H9 (cell line): Measurements from ENCODE around the gene PHF12. TPM values are rescaled to one million over a fixed set of nuclear protein-coding genes. Genes with fewer than 3 reads are reported as not detected.

Experiments
- DNase-seq: peaks from one replicate; pipeline ENCODE4 v3.0.0-alpha.2; 2017
- H2AFZ ChIP-seq: one replicate; pipeline ENCODE4 v1.6.1; 2013; ENCODE audit warnings: mild to moderate bottlenecking, low read length, control low read depth, moderate library complexity
- H2AK5ac ChIP-seq: 2 replicates; pipeline ENCODE4 v1.6.1; 2013; ENCODE audit warnings: low read length, control low read depth, mixed read lengths; ENCODE audit not compliant: insufficient read length
- H2BK120ac ChIP-seq: one replicate; pipeline ENCODE4 v1.6.1; 2013; ENCODE audit warnings: low read depth, mild to moderate bottlenecking, low read length, control low read depth, inconsistent platforms; ENCODE audit not compliant: poor library complexity, severe bottlenecking
- H2BK12ac ChIP-seq: 2 replicates; pipeline ENCODE4 v1.6.1; 2013; ENCODE audit warnings: low read length, control low read depth, mixed read lengths, low read depth; ENCODE audit not compliant: insufficient read length
- H2BK15ac ChIP-seq: 2 replicates; pipeline ENCODE4 v1.6.1; 2013; ENCODE audit warnings: low read depth, low read length, control low read depth
- H2BK20ac ChIP-seq: one replicate; pipeline ENCODE4 v1.6.1; 2013; ENCODE audit warnings: low read depth, mild to moderate bottlenecking, low read length, control low read depth, inconsistent platforms; ENCODE audit not compliant: poor library complexity, severe bottlenecking
- H2BK5ac ChIP-seq: 2 replicates; pipeline ENCODE4 v1.6.1; 2013; ENCODE audit warnings: low read length, control low read depth, mixed read lengths; ENCODE audit not compliant: insufficient read length
- H3K14ac ChIP-seq: 2 replicates; pipeline ENCODE4 v1.6.1; 2013; ENCODE audit warnings: low read length, control low read depth; ENCODE audit not compliant: insufficient read depth
- H3K18ac ChIP-seq: 2 replicates; pipeline ENCODE4 v1.6.1; 2013; ENCODE audit warnings: low read depth, mild to moderate bottlenecking, mixed read lengths, low read length, control low read depth; ENCODE audit not compliant: insufficient read length
- H3K23ac ChIP-seq: 2 replicates; pipeline ENCODE4 v1.6.1; 2013; ENCODE audit warnings: low read length, control low read depth, mixed read lengths, low read depth; ENCODE audit not compliant: insufficient read length
- H3K23me2 ChIP-seq: 2 replicates; pipeline ENCODE4 v1.6.1; 2013; ENCODE audit warnings: low read depth, mild to moderate bottlenecking, mixed read lengths, low read length, control low read depth; ENCODE audit not compliant: insufficient read length, poor library complexity, severe bottlenecking
- H3K27ac ChIP-seq: 2 replicates; pipeline ENCODE4 v1.5.1; 2013; ENCODE audit warnings: low read length, control low read depth, mixed read lengths, low read depth; ENCODE audit not compliant: insufficient read length
- H3K27me3 ChIP-seq: 2 replicates; pipeline ENCODE4 v1.6.1; 2013; ENCODE audit warnings: low read length, control low read depth, inconsistent platforms; ENCODE audit not compliant: insufficient read depth
- H3K4ac ChIP-seq: 2 replicates; pipeline ENCODE4 v1.6.1; 2013; ENCODE audit warnings: low read depth, mild to moderate bottlenecking, control low read depth, inconsistent platforms, low read length, moderate library complexity
- H3K4me1 ChIP-seq: 2 replicates; pipeline ENCODE4 v1.6.1; 2013; ENCODE audit warnings: low read length, control low read depth, inconsistent platforms; ENCODE audit not compliant: insufficient read depth
- H3K4me2 ChIP-seq: 2 replicates; pipeline ENCODE4 v1.6.1; 2013; ENCODE audit warnings: low read length, control low read depth, mixed read lengths; ENCODE audit not compliant: insufficient read length, insufficient read depth
- H3K56ac ChIP-seq: 2 replicates; pipeline ENCODE4 v1.6.1; 2013; ENCODE audit warnings: low read depth, mild to moderate bottlenecking, mixed read lengths, low read length, control low read depth; ENCODE audit not compliant: insufficient read length
- H3K79me1 ChIP-seq: 2 replicates; pipeline ENCODE4 v1.6.1; 2013; ENCODE audit warnings: low read depth, mild to moderate bottlenecking, moderate library complexity, low read length, control low read depth, inconsistent platforms; ENCODE audit not compliant: insufficient read depth, poor library complexity, severe bottlenecking
- H3K79me2 ChIP-seq: 2 replicates; pipeline ENCODE4 v1.6.1; 2013; ENCODE audit warnings: low read length, control low read depth, inconsistent platforms; ENCODE audit not compliant: insufficient read depth
- H3K9ac ChIP-seq: 2 replicates; pipeline ENCODE4 v1.6.1; 2013; ENCODE audit warnings: low read length, control low read depth, mixed read lengths; ENCODE audit not compliant: insufficient read length; ENCODE audit errors: extremely low read depth
- H3K9me3 ChIP-seq: one replicate; pipeline ENCODE4 v1.6.1; 2013; ENCODE audit warnings: low read depth, low read length, inconsistent platforms; ENCODE audit not compliant: control insufficient read depth
- H3T11ph ChIP-seq: one replicate; pipeline ENCODE4 v1.6.1; 2013; ENCODE audit warnings: mild to moderate bottlenecking, low read length, control low read depth, inconsistent platforms
- H4K20me1 ChIP-seq: one replicate; pipeline ENCODE4 v1.6.1; 2013; ENCODE audit not compliant: control insufficient read depth, insufficient read length, insufficient read depth
- H4K5ac ChIP-seq: 2 replicates; pipeline ENCODE4 v1.6.1; 2013; ENCODE audit warnings: low read depth, mild to moderate bottlenecking, mixed read lengths, low read length, control low read depth; ENCODE audit not compliant: insufficient read length
- H4K8ac ChIP-seq: replicated peaks from 2 replicates; pipeline ENCODE4 v1.6.1; 2013; ENCODE audit warnings: low read length, control low read depth, mixed read lengths, low read depth; ENCODE audit not compliant: insufficient read length
- H4K91ac ChIP-seq: 2 replicates; pipeline ENCODE4 v1.6.1; 2013; ENCODE audit warnings: low read depth, mild to moderate bottlenecking, moderate library complexity, mixed read lengths, low read length, control low read depth; ENCODE audit not compliant: insufficient read length
- H3K27ac Mint-ChIP-seq, 3 experiments: 2 replicates in 2 of 3; 3 replicates in 1 of 3; pipeline ENCODE4 v1.8.0; 2020 to 2021; ENCODE audit warnings: mixed read lengths in 3 of 3, mild to moderate bottlenecking in 1 of 3, moderate library complexity in 1 of 3
- H3K27me3 Mint-ChIP-seq: 2 replicates; pipeline ENCODE4 v1.8.0; 2021; ENCODE audit warnings: low read depth, mild to moderate bottlenecking, moderate library complexity, mixed read lengths
- H3K36me3 Mint-ChIP-seq, 3 experiments: 2 replicates in 2 of 3; 3 replicates in 1 of 3; pipeline ENCODE4 v1.8.0; 2020 to 2021; ENCODE audit warnings: low read depth in 3 of 3, mixed read lengths in 3 of 3; ENCODE audit not compliant: insufficient read depth in 1 of 3
- H3K4me1 Mint-ChIP-seq, 2 experiments: 2 replicates each; pipeline ENCODE4 v1.8.0; 2020; ENCODE audit warnings: mixed read lengths in 2 of 2
- H3K4me3 Mint-ChIP-seq, 2 experiments: 2 replicates in 1 of 2; 3 replicates in 1 of 2; pipeline ENCODE4 v1.8.0; 2020 to 2021; ENCODE audit warnings: mild to moderate bottlenecking in 2 of 2, mixed read lengths in 2 of 2, moderate library complexity in 1 of 2
- H3K9me3 Mint-ChIP-seq, 2 experiments: 2 replicates in 1 of 2; 3 replicates in 1 of 2; pipeline ENCODE4 v1.8.0; 2020; ENCODE audit warnings: mild to moderate bottlenecking in 2 of 2, mixed read lengths in 2 of 2, moderate library complexity in 1 of 2
- WGBS: extraction: QIAGEN DNeasy Blood & Tissue Kit; methylation state at CpG from one replicate; pipeline ENCODE4 v1.1.7; 2013; ENCODE audit warnings: missing lambda C conversion rate, low lambda C conversion rate, mixed read lengths; ENCODE audit not compliant: insufficient read length; ENCODE audit errors: extremely low coverage; 5-methylcytosine and 5-hydroxymethylcytosine counted together
- total RNA-seq: library from RNA; stranded (reverse); gene quantifications from 2 replicates; pipeline ENCODE4 v1.2.1, GENCODE V29; 2021
- TF ChIP-seq, protein P1 (sequence below): fragments of 200-600 bp; sonication (generic); conservative IDR thresholded peaks from 3 replicates; pipeline ENCODE4 v1.8.0; 2021; ENCODE audit warnings: antibody characterized with exemption, mild to moderate bottlenecking

Gene PHF12
- total RNA-seq, 1 experiment from 2014 or later, result 62.1 TPM

DNA sequence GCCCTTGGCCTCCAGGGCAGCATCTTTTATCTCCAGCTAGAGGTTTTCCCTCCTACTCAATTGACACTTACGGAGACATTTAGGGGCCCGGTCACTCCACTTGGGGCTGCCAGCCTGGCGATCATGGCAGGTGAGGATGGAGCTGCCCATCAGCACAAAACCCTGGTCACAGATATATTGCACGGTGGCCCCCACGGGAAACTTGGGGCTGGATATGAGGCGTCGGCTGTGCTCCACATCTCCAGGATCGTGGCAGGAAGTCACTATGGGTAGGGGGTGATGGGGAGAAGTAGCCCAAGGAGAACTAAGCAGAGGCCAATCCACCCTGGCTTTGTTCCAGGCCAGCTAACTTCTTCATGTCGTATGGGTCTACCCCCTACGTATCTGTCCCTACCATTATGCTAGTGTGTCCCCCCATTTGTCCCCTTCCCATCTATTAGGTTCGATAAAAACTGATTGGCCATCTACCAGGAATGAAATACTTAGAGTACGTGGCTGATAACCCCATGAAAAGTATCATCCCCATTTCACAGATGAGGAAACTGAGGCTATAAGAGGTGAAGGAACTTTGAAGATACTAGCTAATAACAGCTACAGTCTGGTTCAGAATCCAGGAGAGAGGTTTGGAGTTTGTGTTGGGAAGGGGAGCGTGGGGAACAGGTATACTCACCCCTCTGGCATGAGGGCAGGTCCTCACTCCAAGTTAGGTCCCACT, 6.1 kb upstream of the PHF12 start:
- Histone ChIP-seq H3K23me2 (no peaks in the 10 kb centered on the region), H3K79me2 (no peaks in the 10 kb centered on the region), H4K20me1 (no peaks in the 10 kb centered on the region), H3K9me3 (no peaks in the 10 kb centered on the region), H2AK5ac (no peak overlapping the region), H3K27ac (no peak overlapping the region), H4K5ac (no peak overlapping the region), H2BK12ac (no peak overlapping the region), H2AFZ (no peak overlapping the region), H3K9ac (no peak overlapping the region), H3K23ac (no peak overlapping the region), H4K91ac (no peak overlapping the region), H4K8ac (no peak overlapping the region), H3K4me1 (peaks cover 9% of the 10 kb centered on the region; the same call in 1 of the 2 replicates), H3K56ac (no peak overlapping the region), H3K14ac (no peak overlapping the region), H2BK120ac (no peak overlapping the region), H2BK5ac (no peak overlapping the region), H3K27me3 (no peaks in the 10 kb centered on the region), H3K18ac (no peak overlapping the region), H3K4ac (no peak overlapping the region), H2BK15ac (no peak overlapping the region), H3T11ph (no peak overlapping the region), H3K4me2 (no peak overlapping the region), H3K79me1 (no peaks in the 10 kb centered on the region), H2BK20ac (no peak overlapping the region)
- no peaks in the 10 kb centered on the region for H3K9me3 Mint-ChIP-seq
- H3K4me3 Mint-ChIP-seq, result no peak overlapping the region
- peaks cover 2% of the 10 kb centered on the region for H3K27me3 Mint-ChIP-seq
- peaks cover 11 to 14% of the 10 kb centered on the region in 2 experiments for H3K4me1 Mint-ChIP-seq
- H3K27ac Mint-ChIP-seq, result no peak overlapping the region
- no peaks in the 10 kb centered on the region for H3K36me3 Mint-ChIP-seq
- no CpG with 5 or more reads among the region's 13 CpGs for WGBS
- no peak for DNase-seq
- TF ChIP-seq, protein P1, sequence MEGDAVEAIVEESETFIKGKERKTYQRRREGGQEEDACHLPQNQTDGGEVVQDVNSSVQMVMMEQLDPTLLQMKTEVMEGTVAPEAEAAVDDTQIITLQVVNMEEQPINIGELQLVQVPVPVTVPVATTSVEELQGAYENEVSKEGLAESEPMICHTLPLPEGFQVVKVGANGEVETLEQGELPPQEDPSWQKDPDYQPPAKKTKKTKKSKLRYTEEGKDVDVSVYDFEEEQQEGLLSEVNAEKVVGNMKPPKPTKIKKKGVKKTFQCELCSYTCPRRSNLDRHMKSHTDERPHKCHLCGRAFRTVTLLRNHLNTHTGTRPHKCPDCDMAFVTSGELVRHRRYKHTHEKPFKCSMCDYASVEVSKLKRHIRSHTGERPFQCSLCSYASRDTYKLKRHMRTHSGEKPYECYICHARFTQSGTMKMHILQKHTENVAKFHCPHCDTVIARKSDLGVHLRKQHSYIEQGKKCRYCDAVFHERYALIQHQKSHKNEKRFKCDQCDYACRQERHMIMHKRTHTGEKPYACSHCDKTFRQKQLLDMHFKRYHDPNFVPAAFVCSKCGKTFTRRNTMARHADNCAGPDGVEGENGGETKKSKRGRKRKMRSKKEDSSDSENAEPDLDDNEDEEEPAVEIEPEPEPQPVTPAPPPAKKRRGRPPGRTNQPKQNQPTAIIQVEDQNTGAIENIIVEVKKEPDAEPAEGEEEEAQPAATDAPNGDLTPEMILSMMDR, result no peak
